GM12874 (cell line): Measurements from ENCODE around the gene ACAA1.

Experiments used
- CTCF ChIP-seq: IDR thresholded peaks from 2 replicates; pipeline ENCODE4 v1.5.1; 2011; ENCODE audit warnings: low read depth, mild to moderate bottlenecking, control low read depth, low read length, moderate library complexity; ENCODE audit not compliant: insufficient read depth

ACAA1 gene

GRCh38 chr3:38088126-38089078, 48.5 kb downstream of the ACAA1 start:
- no peak for TF ChIP-seq CTCF

DNA sequence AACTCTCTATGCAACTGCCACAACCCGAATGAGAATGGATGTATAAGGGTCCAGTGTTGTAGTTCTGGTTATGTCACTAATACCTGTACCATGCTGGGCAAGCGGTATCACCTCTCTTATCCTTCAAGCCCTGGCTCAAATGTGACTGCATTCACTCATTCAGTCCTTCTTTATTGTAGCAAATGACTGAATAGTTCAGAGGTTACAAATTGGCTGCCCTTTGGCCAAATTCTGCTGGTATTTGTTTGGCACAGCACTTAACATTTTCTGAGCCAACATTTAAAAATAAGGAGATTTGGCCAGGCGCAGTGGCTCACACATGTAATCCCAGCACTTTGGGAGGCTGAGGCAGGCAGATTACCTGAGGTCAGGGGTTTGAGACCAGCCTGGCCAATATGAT, 50.4 kb downstream of the ACAA1 start:
- TF ChIP-seq CTCF = no peak

- TF ChIP-seq CTCF = no peak
These were observed 51.0 kb downstream of the ACAA1 start for GRCh38 chr3:38085943-38086324.

GRCh38 chr3:38085311-38085942, 51.5 kb downstream of the ACAA1 start:
- TF ChIP-seq CTCF = no peak

DNA sequence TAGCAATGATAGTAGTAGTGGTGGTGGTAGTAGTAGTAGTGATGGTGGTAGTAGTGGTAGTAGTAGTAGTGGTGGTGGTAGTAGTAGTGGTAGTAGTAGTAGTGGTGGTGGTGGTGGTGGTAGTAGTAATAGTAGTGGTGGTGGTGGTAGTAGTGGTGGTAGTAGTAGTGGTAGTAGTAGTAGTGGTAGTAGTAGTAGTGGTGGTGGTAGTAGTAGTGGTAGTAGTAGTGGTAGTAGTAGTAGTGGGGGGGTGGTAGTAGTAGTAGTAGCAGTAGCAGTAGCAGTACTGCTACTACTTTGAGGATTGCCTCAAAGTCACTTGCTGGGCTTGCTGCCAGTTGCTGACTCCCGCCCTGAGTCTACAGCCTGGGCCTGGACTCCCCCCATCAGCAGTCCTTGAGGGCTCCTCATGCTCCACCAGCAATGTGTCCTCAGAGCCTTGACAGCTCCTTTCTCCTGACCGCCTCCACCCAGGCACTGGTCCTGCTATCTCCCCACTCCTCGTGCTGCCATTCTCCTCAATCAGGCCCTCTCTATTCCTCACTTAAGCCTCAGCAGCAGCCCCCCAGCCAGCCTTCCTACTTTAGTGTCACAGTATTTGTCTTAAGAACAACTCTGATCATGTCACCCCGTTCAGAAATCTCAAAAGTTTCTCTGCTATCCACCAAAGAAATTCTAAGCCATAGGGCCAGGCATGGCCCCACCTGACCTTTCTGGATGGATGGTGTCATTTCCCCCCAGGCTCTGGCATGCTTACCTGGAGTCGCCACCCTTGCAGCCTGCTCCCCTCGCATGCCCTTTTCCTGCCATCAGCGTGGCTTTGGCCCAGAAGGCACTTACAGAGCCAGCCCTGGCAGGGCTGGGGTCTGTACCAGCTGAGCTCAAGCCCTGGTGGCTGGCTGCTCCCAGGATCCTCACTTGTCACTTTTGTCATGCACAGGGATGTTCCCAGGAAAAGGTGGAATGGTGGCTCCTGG, 52.3 kb downstream of the ACAA1 start:
- TF ChIP-seq CTCF = no peak

DNA sequence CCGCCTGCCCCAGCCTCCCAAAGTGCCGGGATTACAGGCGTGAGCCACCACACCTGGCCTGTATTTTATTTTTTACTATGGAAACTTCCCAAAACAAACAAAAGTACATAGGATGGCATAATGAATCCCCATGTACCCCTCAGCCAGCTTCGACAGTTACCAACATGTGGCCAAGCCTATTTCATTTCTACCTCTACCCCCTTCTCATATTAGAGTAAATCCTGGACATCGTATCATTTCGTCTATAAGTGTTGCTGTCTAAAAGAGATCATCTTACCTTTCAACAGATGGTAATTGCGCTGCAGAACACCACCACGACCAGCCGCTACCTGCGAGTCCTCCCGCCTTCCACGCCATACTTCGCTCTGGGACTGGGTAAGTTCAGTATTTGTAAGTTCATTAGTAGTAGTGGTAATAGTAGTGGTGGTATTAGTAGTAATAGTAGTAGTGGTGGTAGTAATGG, 53.0 kb downstream of the ACAA1 start:
- TF ChIP-seq CTCF = no peak
